GM23248 (cell line): ENCODE results near the gene ADAMTS17. TPM values are rescaled to one million over a fixed set of nuclear protein-coding genes. Genes with fewer than 3 reads are reported as not detected.

ENCODE experiments used
- DNase-seq: peaks from one replicate; pipeline ENCODE4 v3.0.0-alpha.2; 2015
- H2AFZ ChIP-seq: fragments of 200-600 bp; sonication (generic); 2 replicates; pipeline ENCODE4 v1.6.1; 2016; ENCODE audit warnings: antibody characterized with exemption
- H3F3A ChIP-seq: fragments of 200-600 bp; sonication (generic); 2 replicates; pipeline ENCODE4 v1.6.1; 2016; ENCODE audit warnings: mild to moderate bottlenecking, antibody characterized with exemption, mixed run types; ENCODE audit not compliant: insufficient read depth
- H3K27ac ChIP-seq: fragments of 200-600 bp; sonication (generic); 2 replicates; pipeline ENCODE4 v1.5.1; 2016; ENCODE audit warnings: mild to moderate bottlenecking
- H3K27me3 ChIP-seq: fragments of 200-600 bp; sonication (generic); replicated peaks from 2 replicates; pipeline ENCODE4 v1.6.1; 2016; ENCODE audit warnings: mild to moderate bottlenecking; ENCODE audit not compliant: insufficient read depth
- H3K36me3 ChIP-seq: fragments of 200-600 bp; sonication (generic); 2 replicates; pipeline ENCODE4 v1.6.1; 2016; ENCODE audit warnings: low read depth, mild to moderate bottlenecking
- H3K4me1 ChIP-seq: fragments of 200-600 bp; sonication (generic); 2 replicates; pipeline ENCODE4 v1.6.1; 2016; ENCODE audit warnings: mild to moderate bottlenecking; ENCODE audit not compliant: insufficient read depth
- H3K4me2 ChIP-seq: fragments of 200-600 bp; sonication (generic); one replicate; pipeline ENCODE4 v1.6.1; 2016; ENCODE audit warnings: mild to moderate bottlenecking; ENCODE audit not compliant: unreplicated experiment
- H3K4me3 ChIP-seq: fragments of 200-600 bp; sonication (generic); 2 replicates; pipeline ENCODE4 v1.5.1; 2016; ENCODE audit warnings: mild to moderate bottlenecking
- H3K79me2 ChIP-seq: fragments of 200-600 bp; sonication (generic); 2 replicates; pipeline ENCODE4 v1.6.1; 2016; ENCODE audit warnings: mild to moderate bottlenecking; ENCODE audit not compliant: insufficient read depth
- H3K9ac ChIP-seq: fragments of 200-600 bp; sonication (generic); 2 replicates; pipeline ENCODE4 v1.6.1; 2016; ENCODE audit warnings: mild to moderate bottlenecking
- H3K9me2 ChIP-seq: fragments of 200-600 bp; sonication (generic); 2 replicates; pipeline ENCODE4 v1.6.1; 2016; ENCODE audit warnings: mixed run types, mild to moderate bottlenecking, moderate library complexity; ENCODE audit not compliant: insufficient read depth
- H3K9me3 ChIP-seq: fragments of 200-600 bp; sonication (generic); one replicate; pipeline ENCODE4 v1.6.1; 2017; ENCODE audit warnings: low read depth
- H4K20me1 ChIP-seq: fragments of 200-600 bp; sonication (generic); 2 replicates; pipeline ENCODE4 v1.6.0; 2016; ENCODE audit not compliant: insufficient read depth
- EZH2 ChIP-seq: fragments of 200-600 bp; sonication (generic); IDR thresholded peaks from 2 replicates; pipeline ENCODE4 v1.6.1; 2018; ENCODE audit warnings: antibody characterized with exemption, mild to moderate bottlenecking; ENCODE audit not compliant: insufficient read depth, poor library complexity, severe bottlenecking
- EZH2phosphoT487 ChIP-seq: fragments of 200-600 bp; sonication (generic); IDR thresholded peaks from 2 replicates; pipeline ENCODE4 v1.6.1; 2018; ENCODE audit warnings: antibody characterized with exemption, moderate library complexity, mild to moderate bottlenecking, low read depth; ENCODE audit not compliant: insufficient read depth
- WGBS, 2 experiments: methylation state at CpG; one replicate each; pipeline ENCODE4 v1.1.6; 2015 to 2017; ENCODE audit warnings: low lambda C conversion rate in 2 of 2, low coverage in 1 of 2; ENCODE audit errors: missing lambda C conversion rate in 2 of 2; 5-methylcytosine and 5-hydroxymethylcytosine counted together
- in situ Hi-C: fragments of 300-500 bp; cut with MboI; formaldehyde crosslinking; loops from 2 replicates; pipeline ENCODE4 v1.15.0; 2020
- polyA plus RNA-seq: library from polyadenylated mRNA; unstranded; fragments of >200 nt; fragmentation: Nextera tagmentation; extraction: Ambion mirVana; gene quantifications from 2 replicates; pipeline ENCODE4 v1.2.1, GENCODE V29; 2016
- total RNA-seq: library from RNA; depleted of rRNA; stranded (reverse); fragments of >200 nt; shearing (Covaris generic); gene quantifications from 2 replicates; pipeline ENCODE4 v1.2.3, GENCODE V29; 2014

ADAMTS17 gene
- total and polyA plus RNA-seq, 2 experiments from 2014 or later = not detected

DNA sequence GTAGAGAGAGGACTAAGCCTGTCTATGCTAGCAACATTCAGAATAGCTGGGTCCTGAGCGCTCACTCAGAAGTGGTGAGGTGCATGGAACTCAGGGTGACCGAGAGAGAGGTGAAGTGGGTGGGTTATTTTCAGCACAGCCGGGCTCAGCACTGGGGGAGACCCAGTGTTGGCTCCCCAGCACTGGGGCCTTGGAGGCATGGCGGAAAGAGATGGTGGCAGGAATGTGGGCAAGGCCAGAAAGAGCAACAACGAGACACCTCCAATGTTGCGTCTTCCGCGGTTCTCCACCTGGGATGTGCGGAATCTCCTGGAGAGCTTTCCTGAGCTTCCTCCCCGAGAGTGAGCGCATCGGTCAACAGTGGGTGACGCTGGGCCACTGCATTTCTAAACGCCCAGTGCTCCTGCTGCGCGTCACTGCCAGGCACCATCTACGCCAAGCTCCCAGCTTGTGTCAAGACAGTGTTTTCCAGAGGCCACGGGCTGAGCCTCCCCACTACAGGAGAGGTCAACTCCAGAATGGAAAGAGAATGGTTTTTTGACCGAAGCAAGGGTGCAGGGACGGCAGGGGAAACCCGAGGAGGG lies 148.4 kb downstream of the ADAMTS17 start:
- Histone ChIP-seq H4K20me1 (no peaks in the 10 kb centered on the region), H3K79me2 (no peaks in the 10 kb centered on the region), H3K36me3 (no peaks in the 10 kb centered on the region), H3K4me2 (no peak overlapping the region), H3F3A (no peaks in the 10 kb centered on the region), H3K9me3 (no peaks in the 10 kb centered on the region), H3K9me2 (no peaks in the 10 kb centered on the region), H3K27ac (no peak overlapping the region), H3K4me1 (no peaks in the 10 kb centered on the region), H3K9ac (no peak overlapping the region), H3K27me3 (no peaks in the 10 kb centered on the region), H3K4me3 (no peak overlapping the region), H2AFZ (no peak overlapping the region)
- in situ Hi-C loops = no loop called here
- DNase-seq = no peak
- WGBS, 2 experiments = 59 to 66% methylated on average over 21 of the region's 21 CpGs
- TF ChIP-seq EZH2 (no peak), EZH2phosphoT487 (no peak)

DNA sequence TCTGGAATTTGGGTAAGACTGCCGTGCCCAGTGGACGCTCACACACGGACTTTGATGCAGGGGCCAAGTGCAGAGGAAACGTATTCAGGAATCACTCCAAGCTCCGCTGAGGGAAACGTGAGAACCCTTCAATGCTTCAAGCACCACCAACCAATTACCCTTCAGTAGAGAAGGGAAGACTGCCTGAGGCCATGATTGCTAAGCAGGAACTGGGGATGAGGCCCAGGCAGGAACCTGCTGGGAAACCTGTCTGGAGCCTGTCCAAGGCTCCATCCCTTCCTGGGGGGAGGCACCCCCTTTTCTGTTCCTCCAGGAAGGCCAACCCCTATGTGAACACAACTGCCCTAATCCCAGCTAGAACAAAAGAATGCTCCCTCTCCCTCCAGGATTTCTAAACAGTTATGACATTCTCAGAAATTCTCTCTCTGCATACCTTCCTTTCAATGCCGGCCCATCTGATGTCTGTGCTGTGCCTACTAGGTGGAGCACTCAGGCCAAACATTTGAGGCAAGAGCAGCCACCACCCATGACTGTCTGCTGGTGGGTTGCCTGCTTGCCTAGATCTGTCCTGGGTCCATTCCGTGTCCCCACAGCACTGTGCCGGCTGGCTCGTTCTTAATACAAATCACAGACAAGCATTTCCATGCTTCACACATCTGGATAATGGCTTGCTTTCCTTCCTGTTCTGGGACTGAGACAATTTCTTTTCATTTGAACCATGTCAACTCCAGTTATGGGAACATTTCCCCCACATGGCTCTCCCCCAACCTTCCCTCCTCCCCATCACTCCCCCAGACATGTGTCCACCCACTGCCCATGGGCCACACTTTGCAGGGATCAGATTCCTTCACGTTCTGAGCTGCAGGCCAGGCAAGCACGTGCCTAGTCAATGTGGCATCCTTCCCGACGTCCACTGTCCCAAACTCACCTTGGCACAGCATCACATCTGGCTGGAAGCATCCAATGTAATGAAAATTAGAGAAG lies 149.4 kb downstream of the ADAMTS17 start:
- no peaks in the 10 kb centered on the region for H3K9me2 ChIP-seq
- H3K4me1 ChIP-seq = no peaks in the 10 kb centered on the region
- 30 to 34% methylated on average over 14 of the region's 14 CpGs for WGBS, 2 experiments
- H4K20me1 ChIP-seq = no peaks in the 10 kb centered on the region
- H3K27me3 ChIP-seq = no peaks in the 10 kb centered on the region
- TF ChIP-seq EZH2 = no peak
- TF ChIP-seq EZH2phosphoT487 = no peak
- no peak overlapping the region for H3K9ac ChIP-seq
- no peak overlapping the region for H2AFZ ChIP-seq
- H3K4me2 ChIP-seq = no peak overlapping the region
- no peak for DNase-seq
- no peaks in the 10 kb centered on the region for H3K79me2 ChIP-seq
- H3F3A ChIP-seq = no peaks in the 10 kb centered on the region
- H3K4me3 ChIP-seq = no peak overlapping the region
- H3K27ac ChIP-seq = no peak overlapping the region
- H3K9me3 ChIP-seq = no peaks in the 10 kb centered on the region
- H3K36me3 ChIP-seq = no peaks in the 10 kb centered on the region
- in situ Hi-C loops = no loop called here

DNA sequence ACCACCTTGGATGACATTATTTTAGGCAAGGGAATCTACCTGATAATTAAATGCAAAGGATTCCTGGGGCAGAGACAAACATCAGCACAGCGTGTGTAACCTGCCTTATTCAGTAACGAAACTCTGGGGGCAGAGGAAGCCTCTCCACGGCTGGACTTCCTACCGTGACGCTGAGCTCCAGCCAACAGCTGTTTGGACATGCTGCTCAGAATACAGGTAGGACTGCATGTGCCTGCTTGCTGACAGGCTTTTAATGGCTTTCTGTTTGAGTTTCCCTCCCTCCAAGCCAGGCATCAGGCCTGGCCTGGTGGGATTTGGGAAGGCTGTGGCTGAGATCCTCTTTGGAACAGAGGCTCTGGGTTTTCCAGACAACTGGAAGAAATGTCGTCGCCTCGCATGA lies 150.6 kb downstream of the ADAMTS17 start:
- TF ChIP-seq EZH2phosphoT487 (no peak), EZH2 (no peak)
- 58 to 68% methylated on average over 8 of the region's 8 CpGs for WGBS, 2 experiments
- H4K20me1 ChIP-seq = no peaks in the 10 kb centered on the region
- no peaks in the 10 kb centered on the region for H3K27me3 ChIP-seq
- no peak overlapping the region for H3K9ac ChIP-seq
- H2AFZ ChIP-seq = no peak overlapping the region
- no peaks in the 10 kb centered on the region for H3F3A ChIP-seq
- in situ Hi-C loops = no loop called here
- no peak overlapping the region for H3K4me2 ChIP-seq
- H3K9me2 ChIP-seq = no peaks in the 10 kb centered on the region
- no peaks in the 10 kb centered on the region for H3K36me3 ChIP-seq
- H3K4me1 ChIP-seq = no peaks in the 10 kb centered on the region
- H3K79me2 ChIP-seq = no peaks in the 10 kb centered on the region
- H3K9me3 ChIP-seq = no peaks in the 10 kb centered on the region
- DNase-seq = no peak
- H3K4me3 ChIP-seq = no peak overlapping the region
- H3K27ac ChIP-seq = no peak overlapping the region

DNA sequence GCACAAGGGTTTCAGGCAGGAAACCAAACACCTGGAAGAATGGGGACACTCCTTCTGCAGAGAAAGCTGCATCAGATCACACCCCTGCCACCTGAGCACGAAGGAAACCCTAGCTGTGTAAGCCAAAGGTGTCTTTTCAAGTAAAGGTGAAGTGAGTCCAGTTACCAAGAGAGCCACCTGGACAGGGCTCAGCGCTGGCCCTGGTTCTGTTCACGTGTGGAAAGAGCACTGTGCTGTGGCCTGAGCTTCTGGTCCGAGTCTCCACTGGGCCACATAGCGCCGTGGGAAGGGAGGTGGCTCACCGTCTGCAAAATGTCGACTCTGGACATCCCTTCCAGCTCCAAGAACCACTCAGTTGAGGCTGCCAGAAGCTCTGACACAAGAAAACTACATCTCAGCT lies 151.1 kb downstream of the ADAMTS17 start:
- Histone ChIP-seq H3K27ac (no peak overlapping the region), H3K79me2 (no peaks in the 10 kb centered on the region), H4K20me1 (no peaks in the 10 kb centered on the region), H3K36me3 (no peaks in the 10 kb centered on the region), H2AFZ (no peak overlapping the region), H3K9ac (no peak overlapping the region), H3K4me1 (no peaks in the 10 kb centered on the region), H3F3A (no peaks in the 10 kb centered on the region), H3K9me2 (no peaks in the 10 kb centered on the region), H3K4me3 (no peak overlapping the region), H3K9me3 (no peaks in the 10 kb centered on the region), H3K27me3 (no peaks in the 10 kb centered on the region), H3K4me2 (no peak overlapping the region)
- no peak for DNase-seq
- WGBS, 2 experiments = 46 to 49% methylated on average over 8 of the region's 8 CpGs
- in situ Hi-C loops = no loop called here
- TF ChIP-seq EZH2 (no peak), EZH2phosphoT487 (no peak)
